ENCODE measurements around the gene KCND3.
A peak's percentile ranks its signal among the peaks of the same experiment; 100 is the strongest.

Gene KCND3

DNA sequence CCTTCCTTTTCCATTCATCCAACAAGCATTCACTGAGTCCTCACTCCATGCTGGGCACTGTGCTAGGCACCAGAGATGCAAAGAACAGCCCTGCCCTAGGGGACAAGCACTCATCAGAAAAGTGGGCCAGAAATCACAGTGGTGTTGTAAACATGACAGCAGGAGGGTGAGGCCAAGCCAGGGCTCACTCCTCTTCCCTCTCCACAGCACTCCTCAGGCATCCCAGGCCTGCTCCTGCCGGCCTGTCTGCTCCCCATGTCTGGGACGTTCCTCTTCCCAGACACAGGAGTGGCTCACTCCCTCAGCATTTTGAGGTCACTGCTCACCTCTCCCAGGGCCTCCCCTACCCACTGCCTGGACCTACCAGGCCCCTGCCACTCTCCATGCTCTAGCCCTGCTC lies 61.8 kb downstream of the KCND3 start:
- TF ChIP-seq REST (IDR thresholded peaks at IDR 0.05; ENCODE audit: insufficient read depth in 1 of 2, low read depth in 2 of 2, low read length in 2 of 2) (no peak), POLR2AphosphoS5 (IDR thresholded peaks at IDR 0.05; ENCODE audit: low read depth, low read length) (no peak), SIN3A (IDR thresholded peaks at IDR 0.05; ENCODE audit: borderline replicate concordance, insufficient read depth, low read length) (no peak), TAF1 (IDR thresholded peaks at IDR 0.05; ENCODE audit: borderline replicate concordance, insufficient read depth, low read length) (no peak), FOXP2 (optimal IDR thresholded peaks at IDR 0.05; ENCODE audit: borderline replicate concordance, extremely low read depth, extremely low read length, insufficient read depth) (no peak)

DNA sequence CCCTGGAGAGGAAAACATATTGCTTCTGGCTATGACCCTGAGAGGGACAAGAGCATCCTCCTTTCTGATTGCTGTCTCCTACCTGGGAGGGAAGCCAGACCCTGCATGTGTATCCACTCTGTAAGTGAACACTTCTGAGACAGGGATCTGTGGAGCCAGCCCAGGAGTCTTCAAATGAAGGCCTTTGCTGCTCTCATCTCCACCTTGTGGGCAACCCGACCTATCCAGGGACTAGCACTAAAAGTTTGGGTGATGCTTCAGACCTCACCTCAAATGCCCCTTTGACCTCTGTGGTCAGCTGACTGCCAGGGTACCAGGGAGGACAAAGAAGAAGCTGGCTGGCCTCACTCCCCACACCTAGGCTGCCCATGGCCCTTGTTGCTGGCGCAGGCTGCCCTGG lies 64.7 kb downstream of the KCND3 start:
- TF ChIP-seq SIN3A (IDR thresholded peaks at IDR 0.05; ENCODE audit: borderline replicate concordance, insufficient read depth, low read length), result no peak
- TF ChIP-seq TAF1 (IDR thresholded peaks at IDR 0.05; ENCODE audit: borderline replicate concordance, insufficient read depth, low read length), result no peak
- no peak for TF ChIP-seq FOXP2 (optimal IDR thresholded peaks at IDR 0.05; ENCODE audit: borderline replicate concordance, extremely low read depth, extremely low read length, insufficient read depth)
- no peak for TF ChIP-seq POLR2AphosphoS5 (IDR thresholded peaks at IDR 0.05; ENCODE audit: low read depth, low read length)

- TF ChIP-seq SIN3A (IDR thresholded peaks at IDR 0.05; ENCODE audit: borderline replicate concordance, insufficient read depth, low read length) (no peak), REST (IDR thresholded peaks at IDR 0.05; ENCODE audit: insufficient read depth in 1 of 2, low read depth in 2 of 2, low read length in 2 of 2) (no peak), TAF1 (IDR thresholded peaks at IDR 0.05; ENCODE audit: borderline replicate concordance, insufficient read depth, low read length) (no peak)
These were observed 65.7 kb downstream of the KCND3 start for GRCh38 chr1:111923766-111924165.

DNA sequence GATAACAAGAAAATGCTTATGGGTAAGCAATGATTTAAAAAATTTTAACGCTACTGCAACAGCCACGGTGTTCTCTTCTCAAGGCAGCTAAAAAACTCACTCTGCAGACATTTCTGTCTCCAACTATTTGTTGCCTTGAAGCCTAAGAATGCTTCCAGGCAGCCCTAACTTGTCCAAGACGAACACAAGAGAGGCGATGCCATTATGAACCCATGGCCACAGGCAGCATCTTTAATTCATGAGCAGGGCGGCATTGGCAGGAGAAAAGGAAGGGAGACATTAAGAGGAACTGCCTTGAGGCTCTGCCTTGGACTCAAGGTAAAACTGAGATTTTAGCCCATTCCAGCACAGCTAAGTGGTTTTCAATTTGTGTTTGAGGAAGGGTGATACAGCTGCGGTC lies 67.5 kb downstream of the KCND3 start:
- TF ChIP-seq SIN3A (IDR thresholded peaks at IDR 0.05; ENCODE audit: borderline replicate concordance, insufficient read depth, low read length) (no peak), FOXP2 (optimal IDR thresholded peaks at IDR 0.05; ENCODE audit: borderline replicate concordance, extremely low read depth, extremely low read length, insufficient read depth) (no peak), TAF1 (IDR thresholded peaks at IDR 0.05; ENCODE audit: borderline replicate concordance, insufficient read depth, low read length) (no peak), REST (IDR thresholded peaks at IDR 0.05; ENCODE audit: insufficient read depth in 1 of 2, low read depth in 2 of 2, low read length in 2 of 2) (no peak), POLR2AphosphoS5 (IDR thresholded peaks at IDR 0.05; ENCODE audit: low read depth, low read length) (no peak)

- TF ChIP-seq REST (IDR thresholded peaks at IDR 0.05; ENCODE audit: insufficient read depth in 1 of 2, low read depth in 2 of 2, low read length in 2 of 2), result peak in 1 of 2 experiments; percentile 65; a peak in 2 of 4 replicates
- no peak for TF ChIP-seq POLR2AphosphoS5 (IDR thresholded peaks at IDR 0.05; ENCODE audit: low read depth, low read length)
These were observed 69.0 kb downstream of the KCND3 start for GRCh38 chr1:111920221-111921024.

Data from PFSK-1 (cell line).